Measurements from ENCODE around the gene MAP3K1. TPM values are rescaled to one million over a fixed set of nuclear protein-coding genes. Genes with fewer than 3 reads are reported as not detected.

MAP3K1 gene
- total and polyA plus RNA-seq, 9 donors = 11.9 to 20.6 (median 14.7) TPM

DNA sequence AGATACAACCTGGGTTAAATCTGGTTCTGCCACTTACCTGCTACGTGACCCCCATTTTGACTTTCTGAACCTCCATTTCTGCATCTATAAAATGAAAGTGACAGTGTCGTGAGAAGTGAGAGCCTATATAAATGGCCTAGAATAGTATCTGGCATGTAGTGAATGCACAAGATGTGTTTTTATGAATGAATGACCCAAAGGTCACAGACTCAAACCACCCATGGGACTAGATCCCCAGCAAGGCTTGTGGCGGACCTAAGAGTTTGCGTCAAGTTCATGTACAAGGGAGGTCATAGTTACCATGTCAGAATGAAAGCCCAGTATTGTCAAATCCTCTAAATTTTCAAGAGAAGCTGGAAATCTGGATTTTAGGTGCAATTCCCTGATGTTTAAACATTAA lies 82.9 kb downstream of the MAP3K1 start:
- Histone ChIP-seq H3K4me1 (ENCODE audit: control insufficient read depth, insufficient read depth, low read length) (no peaks in the 10 kb centered on the region), H3K27me3 (ENCODE audit: control insufficient read depth, insufficient read depth, low read length) (no peaks in the 10 kb centered on the region), H3K9me3 (replicated peaks; ENCODE audit: control insufficient read depth, low read depth, low read length) (no peaks in the 10 kb centered on the region), H3K27ac (ENCODE audit: low read length) (no peak overlapping the region), H3K4me3 (ENCODE audit: low read length) (no peak overlapping the region), H3K36me3 (ENCODE audit: control insufficient read depth, insufficient read depth, low read length) (peaks cover 5% of the 10 kb centered on the region)
- DNase-seq = no peak
- WGBS (ENCODE audit: insufficient coverage) = 55% methylated on average over 2 of the region's 4 CpGs

DNA sequence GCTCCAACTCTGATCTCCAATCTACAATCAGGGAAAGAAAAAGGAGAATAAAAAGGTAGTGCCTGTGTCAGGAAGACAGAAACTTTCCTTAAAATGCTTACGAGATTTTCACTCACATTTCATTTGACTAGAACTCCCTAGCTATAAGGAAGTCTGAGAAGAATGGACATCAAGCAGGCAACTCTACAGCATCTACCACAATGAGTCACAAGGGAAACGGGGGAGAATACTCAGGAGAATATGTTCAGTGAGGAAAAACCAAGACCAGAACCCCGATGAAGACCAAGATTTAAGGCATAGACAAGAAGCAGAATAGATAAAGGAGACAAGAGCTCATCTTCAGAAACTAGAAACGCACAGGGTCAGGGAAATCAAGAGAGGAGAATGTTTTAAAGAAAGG lies 85.0 kb downstream of the MAP3K1 start:
- DNase-seq = no peak
- Histone ChIP-seq H3K4me1 (ENCODE audit: control insufficient read depth, insufficient read depth, low read length) (no peaks in the 10 kb centered on the region), H3K4me3 (ENCODE audit: low read length) (no peak overlapping the region), H3K27ac (ENCODE audit: low read length) (no peak overlapping the region), H3K27me3 (ENCODE audit: control insufficient read depth, insufficient read depth, low read length) (no peaks in the 10 kb centered on the region), H3K36me3 (ENCODE audit: control insufficient read depth, insufficient read depth, low read length) (no peaks in the 10 kb centered on the region), H3K9me3 (replicated peaks; ENCODE audit: control insufficient read depth, low read depth, low read length) (no peaks in the 10 kb centered on the region)
- 92% methylated on average over 1 of the region's 4 CpGs for WGBS (ENCODE audit: insufficient coverage)

DNA sequence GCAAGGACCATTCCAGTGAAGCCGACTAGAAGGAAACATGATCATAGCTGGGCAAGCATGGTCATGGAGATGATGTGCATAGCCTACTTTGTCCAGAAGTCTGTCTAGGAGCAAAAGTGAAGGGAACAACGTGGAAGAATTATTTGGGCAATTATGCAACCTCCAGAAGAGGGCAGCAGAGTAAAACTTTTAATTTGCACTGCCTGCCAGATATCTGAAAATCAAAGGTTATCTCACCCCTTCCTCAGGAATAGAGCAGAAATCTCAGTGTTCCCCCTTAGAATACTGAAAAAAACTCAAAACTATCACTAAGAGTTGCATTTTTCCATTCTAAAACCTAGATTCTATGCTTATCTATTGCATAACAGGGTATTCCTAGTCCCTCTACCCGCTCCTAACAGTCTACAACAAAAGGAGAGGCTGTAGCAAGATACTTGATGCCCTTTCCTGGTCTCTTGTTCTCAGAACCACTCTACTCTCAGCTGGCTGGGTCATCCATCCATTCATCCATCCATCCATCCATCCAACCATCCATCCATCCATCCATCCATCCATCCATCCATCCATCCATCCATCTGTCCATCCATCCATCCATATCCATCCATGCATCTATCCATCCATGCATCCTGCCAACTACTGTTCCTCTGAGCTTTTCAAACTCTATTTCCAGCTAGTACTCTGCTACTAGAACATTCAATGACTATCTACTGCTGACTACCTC lies 85.7 kb downstream of the MAP3K1 start:
- Histone ChIP-seq H3K27ac (ENCODE audit: low read length) (no peak overlapping the region), H3K4me1 (ENCODE audit: control insufficient read depth, insufficient read depth, low read length) (no peaks in the 10 kb centered on the region), H3K27me3 (ENCODE audit: control insufficient read depth, insufficient read depth, low read length) (no peaks in the 10 kb centered on the region), H3K36me3 (ENCODE audit: control insufficient read depth, insufficient read depth, low read length) (no peaks in the 10 kb centered on the region), H3K9me3 (replicated peaks; ENCODE audit: control insufficient read depth, low read depth, low read length) (no peaks in the 10 kb centered on the region), H3K4me3 (ENCODE audit: low read length) (no peak overlapping the region)
- WGBS (ENCODE audit: insufficient coverage) = 52% methylated on average over 2 of the region's 3 CpGs
- DNase-seq = peak; percentile 45

DNA sequence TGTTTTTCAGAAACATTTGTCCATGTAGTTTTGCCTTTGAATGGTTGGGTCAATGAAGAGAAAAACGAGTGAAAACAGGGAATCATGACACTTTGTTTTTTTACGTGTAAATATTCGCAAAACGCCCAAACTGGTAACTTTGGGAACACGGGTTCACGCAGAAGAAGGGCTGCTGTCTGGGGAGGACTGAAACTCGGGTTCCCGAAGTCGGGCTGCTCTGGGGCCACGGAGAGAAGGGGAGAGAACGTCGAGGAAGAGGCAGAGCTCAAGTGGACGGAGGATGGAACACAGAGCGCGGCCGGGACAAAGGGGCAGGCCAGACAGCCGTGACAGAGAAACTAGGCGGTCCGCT lies 93.6 kb downstream of the MAP3K1 start:
- no peak for DNase-seq
- 0% methylated on average over 19 of the region's 19 CpGs for WGBS (ENCODE audit: insufficient coverage)
- Histone ChIP-seq H3K36me3 (ENCODE audit: control insufficient read depth, insufficient read depth, low read length) (no peaks in the 10 kb centered on the region), H3K9me3 (replicated peaks; ENCODE audit: control insufficient read depth, low read depth, low read length) (no peaks in the 10 kb centered on the region), H3K4me1 (ENCODE audit: control insufficient read depth, insufficient read depth, low read length) (peaks cover 2% of the 10 kb centered on the region), H3K4me3 (ENCODE audit: low read length) (peak overlapping the region; percentile 62), H3K27me3 (ENCODE audit: control insufficient read depth, insufficient read depth, low read length) (no peaks in the 10 kb centered on the region), H3K27ac (ENCODE audit: low read length) (peak overlapping the region; percentile 96)

DNA sequence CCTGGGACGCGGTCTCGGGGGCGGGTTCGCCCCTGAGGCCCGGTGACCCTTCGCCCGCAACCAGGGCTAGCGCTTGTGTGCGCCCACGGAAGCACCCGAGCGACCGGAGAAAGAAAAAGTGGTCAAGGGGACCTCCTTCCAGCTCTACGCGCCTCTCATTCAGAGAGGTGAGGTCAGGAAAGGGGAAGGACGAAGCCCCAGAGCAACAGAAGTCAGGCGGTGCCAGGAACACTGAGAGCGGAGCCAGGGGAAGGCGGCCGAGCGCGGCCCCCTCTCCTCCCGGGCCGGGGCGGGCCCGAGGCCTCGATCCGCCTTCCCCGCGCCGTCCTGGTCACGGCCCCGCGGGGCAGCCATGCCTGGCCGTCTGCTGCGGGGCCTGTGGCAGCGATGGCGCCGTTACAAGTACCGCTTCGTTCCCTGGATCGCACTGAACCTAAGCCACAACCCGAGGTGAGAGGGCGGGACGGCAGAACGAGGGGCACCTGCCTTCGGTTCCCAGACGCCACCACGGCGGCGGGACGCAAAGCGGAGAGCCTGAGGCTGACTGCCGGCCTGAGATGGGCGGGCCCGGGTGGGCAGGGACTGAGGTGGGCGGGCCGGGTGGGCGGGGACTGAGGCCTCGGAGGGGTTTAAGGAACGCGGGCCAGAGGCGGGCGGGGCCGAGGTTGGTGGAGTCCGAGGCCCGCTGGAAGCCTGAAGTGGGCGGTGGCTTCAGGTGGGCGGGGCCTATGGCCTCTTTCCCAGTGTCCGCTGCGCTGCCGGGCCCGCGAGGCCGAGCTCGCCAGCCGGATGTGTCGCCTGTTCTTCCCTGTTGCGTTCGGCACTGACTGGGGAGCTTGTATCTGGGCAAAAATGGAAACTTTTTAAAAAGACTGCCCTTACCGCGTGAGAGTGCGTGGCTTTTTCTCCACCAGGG lies 94.2 kb downstream of the MAP3K1 start, which contains the start of gene SETD9:
Gene SETD9, plus strand, starts transcription at position 303 of the 916 bp plus-strand sequence. Its CDS starts 50 bp downstream, at position 353.
- DNase-seq = peak; percentile 99
- under 1% methylated on average over 80 of the region's 84 CpGs for WGBS (ENCODE audit: insufficient coverage)
- Histone ChIP-seq H3K4me3 (ENCODE audit: low read length) (peak within 1 kb of the TSS; percentile 62), H3K4me1 (ENCODE audit: control insufficient read depth, insufficient read depth, low read length) (peaks cover 2% of the 10 kb centered on the region), H3K27me3 (ENCODE audit: control insufficient read depth, insufficient read depth, low read length) (no peaks in the 10 kb centered on the region), H3K27ac (ENCODE audit: low read length) (peak within 1 kb of the TSS; percentile 96), H3K36me3 (ENCODE audit: control insufficient read depth, insufficient read depth, low read length) (no peaks in the 10 kb centered on the region), H3K9me3 (replicated peaks; ENCODE audit: control insufficient read depth, low read depth, low read length) (no peaks in the 10 kb centered on the region)

DNA sequence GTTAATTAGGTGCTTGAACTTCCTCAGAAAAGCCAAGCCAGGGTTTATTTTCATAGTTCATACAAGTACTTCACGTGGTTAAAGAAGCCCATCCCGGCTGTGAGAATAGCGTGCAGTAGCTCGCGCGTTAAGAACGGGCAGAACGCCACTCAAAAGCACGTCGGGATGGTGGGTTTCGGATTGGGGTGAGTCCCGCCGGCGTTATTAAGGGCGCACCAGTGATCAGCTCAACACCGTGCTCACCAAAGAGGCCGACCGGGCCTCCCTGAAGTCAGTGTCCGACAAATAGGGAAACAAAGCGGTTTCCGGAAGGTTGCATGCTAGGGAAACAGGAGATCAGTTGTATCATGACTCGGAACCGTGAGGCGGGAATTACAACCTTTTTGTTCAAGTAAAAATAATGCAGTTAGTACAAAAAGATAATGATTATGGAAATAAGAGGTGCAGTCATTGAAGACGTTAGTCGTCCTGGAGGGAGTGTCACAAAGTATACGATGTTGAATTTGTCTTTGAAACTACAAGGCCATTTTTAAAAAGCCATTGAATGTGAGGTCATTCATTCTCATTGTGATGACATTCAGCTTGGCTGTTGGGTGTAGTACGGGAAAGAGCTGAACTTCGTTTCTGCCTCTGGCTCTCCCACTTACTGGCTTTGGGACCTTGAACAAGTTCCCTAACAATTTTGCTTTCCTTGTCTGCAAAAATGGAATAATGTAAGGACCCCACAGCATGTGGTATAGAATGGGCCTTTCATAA lies 95.0 kb downstream of the MAP3K1 start:
- peak overlapping the region; percentile 92 for H3K27ac ChIP-seq (ENCODE audit: low read length)
- peak; percentile 61 for DNase-seq
- under 1% methylated on average over 24 of the region's 29 CpGs for WGBS (ENCODE audit: insufficient coverage)

DNA sequence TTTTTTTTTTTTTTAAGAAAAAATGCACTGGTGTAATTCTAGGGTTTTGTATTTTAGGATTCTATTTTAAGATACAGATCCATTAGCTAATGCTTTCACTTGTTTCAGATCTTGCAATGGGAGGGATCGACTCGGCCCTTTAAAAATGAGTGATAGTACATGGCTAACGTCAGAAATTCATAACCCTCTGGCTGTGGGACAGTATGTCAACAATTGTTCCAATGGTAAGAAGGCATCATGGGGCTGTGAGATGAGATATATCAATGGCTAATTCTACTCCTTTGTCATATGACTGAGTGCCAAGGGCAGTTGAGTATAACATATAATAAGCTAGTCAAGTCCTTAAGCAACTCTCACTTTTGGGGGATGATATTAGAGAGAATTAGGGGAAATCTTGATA lies 98.4 kb downstream of the MAP3K1 start:
- Histone ChIP-seq H3K4me1 (ENCODE audit: control insufficient read depth, insufficient read depth, low read length) (peaks cover 2% of the 10 kb centered on the region), H3K36me3 (ENCODE audit: control insufficient read depth, insufficient read depth, low read length) (no peaks in the 10 kb centered on the region), H3K4me3 (ENCODE audit: low read length) (no peak overlapping the region), H3K27ac (ENCODE audit: low read length) (no peak overlapping the region), H3K27me3 (ENCODE audit: control insufficient read depth, insufficient read depth, low read length) (no peaks in the 10 kb centered on the region), H3K9me3 (replicated peaks; ENCODE audit: control insufficient read depth, low read depth, low read length) (no peaks in the 10 kb centered on the region)
- no peak for DNase-seq
- WGBS (ENCODE audit: insufficient coverage) = no CpG with 5 or more reads among the region's 3 CpGs

More for the DNA sequence above, 95.0 kb downstream of the MAP3K1 start:
- Histone ChIP-seq H3K4me1 (ENCODE audit: control insufficient read depth, insufficient read depth, low read length) (peaks cover 2% of the 10 kb centered on the region), H3K36me3 (ENCODE audit: control insufficient read depth, insufficient read depth, low read length) (no peaks in the 10 kb centered on the region), H3K9me3 (replicated peaks; ENCODE audit: control insufficient read depth, low read depth, low read length) (no peaks in the 10 kb centered on the region), H3K4me3 (ENCODE audit: low read length) (peak overlapping the region; percentile 53), H3K27me3 (ENCODE audit: control insufficient read depth, insufficient read depth, low read length) (no peaks in the 10 kb centered on the region)

DNA sequence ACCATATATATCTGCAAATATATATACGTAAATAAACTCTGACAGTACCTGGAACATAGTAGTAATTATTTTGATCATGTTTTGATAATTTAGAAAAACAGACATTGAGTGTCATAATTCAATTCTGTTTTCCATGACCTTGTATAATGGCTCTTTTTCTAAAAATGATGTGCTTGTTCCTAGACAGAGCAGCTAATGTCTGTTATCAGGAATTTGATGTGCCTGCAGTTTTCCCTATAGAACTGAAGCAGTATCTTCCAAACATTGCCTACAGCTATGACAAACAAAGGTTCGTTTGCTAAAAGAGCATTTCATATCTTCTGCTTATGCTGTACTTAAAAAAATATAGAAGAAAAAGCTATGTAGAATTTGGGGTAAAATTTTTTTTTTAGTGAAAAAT lies 99.3 kb downstream of the MAP3K1 start:
- Histone ChIP-seq H3K27me3 (ENCODE audit: control insufficient read depth, insufficient read depth, low read length) (no peaks in the 10 kb centered on the region), H3K4me3 (ENCODE audit: low read length) (no peak overlapping the region), H3K27ac (ENCODE audit: low read length) (no peak overlapping the region), H3K4me1 (ENCODE audit: control insufficient read depth, insufficient read depth, low read length) (peaks cover 2% of the 10 kb centered on the region), H3K9me3 (replicated peaks; ENCODE audit: control insufficient read depth, low read depth, low read length) (no peaks in the 10 kb centered on the region), H3K36me3 (ENCODE audit: control insufficient read depth, insufficient read depth, low read length) (no peaks in the 10 kb centered on the region)
- WGBS (ENCODE audit: insufficient coverage) = no CpG with 5 or more reads among the region's 2 CpGs
- DNase-seq = no peak

DNA sequence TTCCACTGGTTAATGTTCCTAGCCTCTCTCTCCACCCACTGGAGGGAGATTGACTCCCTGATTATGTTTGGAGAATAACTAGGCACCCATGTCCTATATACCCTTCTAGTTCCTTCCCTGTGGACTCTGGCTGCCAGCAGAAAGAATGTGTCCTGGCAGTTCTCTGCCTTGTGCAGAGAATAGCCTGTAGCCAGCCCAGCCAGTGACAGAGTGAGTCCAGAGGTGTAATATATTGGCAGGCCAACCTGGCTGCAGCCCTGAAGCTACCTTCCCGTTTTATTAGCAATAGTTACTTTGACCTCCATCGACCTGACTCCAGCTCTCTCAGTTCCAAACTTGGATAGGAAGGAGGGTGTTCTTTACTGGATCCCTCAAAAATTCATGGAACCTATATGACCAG lies 102.2 kb downstream of the MAP3K1 start:
- Histone ChIP-seq H3K27ac (ENCODE audit: low read length) (no peak overlapping the region), H3K4me1 (ENCODE audit: control insufficient read depth, insufficient read depth, low read length) (no peaks in the 10 kb centered on the region)
- no peak for DNase-seq

DNA sequence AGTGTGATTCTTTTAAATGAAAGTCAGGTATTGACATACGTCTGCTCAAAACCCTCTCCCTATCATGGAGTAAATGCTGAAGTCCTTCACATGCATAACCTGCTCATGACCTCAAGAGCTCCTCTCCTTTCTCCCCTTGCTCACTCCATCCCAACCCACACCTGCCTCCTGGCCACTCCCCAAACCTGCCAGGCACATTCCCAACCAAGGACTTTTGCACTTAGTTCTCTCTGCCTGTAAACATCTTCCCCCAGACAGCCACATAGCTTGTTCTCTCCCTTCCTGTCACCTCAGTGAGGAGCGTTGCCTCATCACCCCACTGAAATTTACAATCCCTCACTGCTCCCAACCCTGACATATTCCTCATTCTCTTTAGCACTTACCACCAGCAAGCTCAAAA lies 102.7 kb downstream of the MAP3K1 start:
- no peak overlapping the region for H3K27ac ChIP-seq (ENCODE audit: low read length)

More for the DNA sequence above, 102.2 kb downstream of the MAP3K1 start:
- Histone ChIP-seq H3K27me3 (ENCODE audit: control insufficient read depth, insufficient read depth, low read length) (no peaks in the 10 kb centered on the region), H3K9me3 (replicated peaks; ENCODE audit: control insufficient read depth, low read depth, low read length) (no peaks in the 10 kb centered on the region), H3K36me3 (ENCODE audit: control insufficient read depth, insufficient read depth, low read length) (peaks cover 4% of the 10 kb centered on the region), H3K4me3 (ENCODE audit: low read length) (no peak overlapping the region)
- no CpG with 5 or more reads among the region's 2 CpGs for WGBS (ENCODE audit: insufficient coverage)

More for the DNA sequence above, 102.7 kb downstream of the MAP3K1 start:
- Histone ChIP-seq H3K9me3 (replicated peaks; ENCODE audit: control insufficient read depth, low read depth, low read length) (no peaks in the 10 kb centered on the region), H3K4me1 (ENCODE audit: control insufficient read depth, insufficient read depth, low read length) (no peaks in the 10 kb centered on the region), H3K27me3 (ENCODE audit: control insufficient read depth, insufficient read depth, low read length) (no peaks in the 10 kb centered on the region), H3K36me3 (ENCODE audit: control insufficient read depth, insufficient read depth, low read length) (peaks cover 9% of the 10 kb centered on the region), H3K4me3 (ENCODE audit: low read length) (no peak overlapping the region)
- 52% methylated on average over 2 of the region's 2 CpGs for WGBS (ENCODE audit: insufficient coverage)
- no peak for DNase-seq
